A549 treated with AZD2906 at 1 μM for 4 hours (cell line): Measurements from ENCODE around the gene RDH5. TPM values are rescaled to one million over a fixed set of nuclear protein-coding genes. Genes with fewer than 3 reads are reported as not detected.

Experiments used
- total RNA-seq: library from RNA; stranded (reverse); fragments of 200-300 nt; extraction: Qiagen RNA extraction; gene quantifications from 5 replicates; pipeline ENCODE4 v1.2.3, GENCODE V29; 2022

Gene RDH5, protein sequence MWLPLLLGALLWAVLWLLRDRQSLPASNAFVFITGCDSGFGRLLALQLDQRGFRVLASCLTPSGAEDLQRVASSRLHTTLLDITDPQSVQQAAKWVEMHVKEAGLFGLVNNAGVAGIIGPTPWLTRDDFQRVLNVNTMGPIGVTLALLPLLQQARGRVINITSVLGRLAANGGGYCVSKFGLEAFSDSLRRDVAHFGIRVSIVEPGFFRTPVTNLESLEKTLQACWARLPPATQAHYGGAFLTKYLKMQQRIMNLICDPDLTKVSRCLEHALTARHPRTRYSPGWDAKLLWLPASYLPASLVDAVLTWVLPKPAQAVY
- 1.9 to 2.6 TPM (median 2.1 TPM) in 5 replicates for total RNA-seq

DNA sequence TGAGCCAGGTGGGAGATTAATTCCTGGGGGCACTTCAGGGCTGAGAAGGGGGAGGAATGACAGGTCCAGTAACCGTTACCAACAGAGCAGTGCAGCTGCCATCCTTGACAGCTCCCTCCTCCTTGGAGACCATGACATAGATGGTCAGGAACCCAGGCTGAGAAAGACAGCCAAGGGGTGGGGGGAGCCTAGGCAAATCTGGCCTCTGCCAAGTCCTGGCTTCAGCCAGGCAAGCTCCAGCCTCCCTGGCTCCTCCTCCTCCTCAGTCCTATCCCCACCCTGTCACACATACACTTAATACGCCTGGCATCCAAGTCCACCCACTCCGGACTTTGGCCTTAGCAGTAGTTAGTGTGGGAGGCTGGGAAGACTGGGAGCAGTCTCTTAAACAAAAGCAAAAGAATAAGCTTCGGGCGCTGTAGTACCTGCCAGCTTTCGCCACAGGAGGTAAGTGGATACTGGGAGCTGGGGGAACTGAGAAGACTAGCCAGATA lies at the start of gene RDH5:
TSS of gene RDH5 (plus strand) at position 323 of the 494 bp plus-strand sequence. CDS start 792 bp downstream, outside the sequence.

DNA sequence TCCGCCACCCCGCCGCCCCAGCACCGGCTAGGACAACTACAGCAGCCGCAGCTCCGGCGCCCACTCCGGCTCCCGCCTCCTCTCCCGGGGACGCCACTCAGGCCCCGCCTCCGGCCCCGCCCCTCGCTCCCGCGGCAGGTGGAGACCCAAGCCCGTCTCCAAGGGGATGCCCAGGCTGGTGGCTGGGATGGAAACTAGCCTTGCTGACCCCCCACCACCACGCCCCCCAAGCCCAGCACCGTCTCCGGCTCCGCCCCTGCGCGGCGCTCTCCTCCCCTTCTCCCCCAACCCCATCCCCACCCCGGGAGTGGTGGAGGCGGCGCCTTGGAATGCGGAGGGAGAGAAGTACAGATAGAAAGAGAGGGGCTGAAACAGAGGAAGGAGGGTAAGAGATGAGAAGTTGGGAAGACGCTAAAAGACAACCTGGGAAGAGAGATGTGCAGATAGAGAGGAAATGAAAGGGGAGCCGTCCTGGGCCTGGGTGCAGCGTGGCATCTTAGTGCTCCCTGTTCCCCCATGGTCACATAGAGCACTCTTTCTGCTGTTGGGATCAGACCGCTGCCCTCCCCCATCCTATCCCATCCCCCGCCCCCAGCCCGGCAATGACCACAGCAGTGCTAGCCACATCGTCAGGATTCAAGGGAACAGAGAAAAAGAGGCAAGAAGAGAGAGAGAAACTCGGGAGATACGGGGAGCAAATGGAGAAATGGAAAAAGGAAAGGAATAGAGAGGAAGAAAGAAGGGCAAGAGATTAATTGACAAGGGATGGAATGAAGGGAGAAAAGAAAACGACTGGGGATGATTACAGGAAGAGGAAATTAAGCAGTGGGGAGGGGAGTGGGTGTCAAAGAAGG lies 12.1 kb upstream of the RDH5 start, which contains the start of gene ITGA7:
TSS of gene ITGA7 (minus strand) at position 64 of the 854 bp plus-strand sequence. CDS start 222 bp downstream, outside the sequence.

DNA sequence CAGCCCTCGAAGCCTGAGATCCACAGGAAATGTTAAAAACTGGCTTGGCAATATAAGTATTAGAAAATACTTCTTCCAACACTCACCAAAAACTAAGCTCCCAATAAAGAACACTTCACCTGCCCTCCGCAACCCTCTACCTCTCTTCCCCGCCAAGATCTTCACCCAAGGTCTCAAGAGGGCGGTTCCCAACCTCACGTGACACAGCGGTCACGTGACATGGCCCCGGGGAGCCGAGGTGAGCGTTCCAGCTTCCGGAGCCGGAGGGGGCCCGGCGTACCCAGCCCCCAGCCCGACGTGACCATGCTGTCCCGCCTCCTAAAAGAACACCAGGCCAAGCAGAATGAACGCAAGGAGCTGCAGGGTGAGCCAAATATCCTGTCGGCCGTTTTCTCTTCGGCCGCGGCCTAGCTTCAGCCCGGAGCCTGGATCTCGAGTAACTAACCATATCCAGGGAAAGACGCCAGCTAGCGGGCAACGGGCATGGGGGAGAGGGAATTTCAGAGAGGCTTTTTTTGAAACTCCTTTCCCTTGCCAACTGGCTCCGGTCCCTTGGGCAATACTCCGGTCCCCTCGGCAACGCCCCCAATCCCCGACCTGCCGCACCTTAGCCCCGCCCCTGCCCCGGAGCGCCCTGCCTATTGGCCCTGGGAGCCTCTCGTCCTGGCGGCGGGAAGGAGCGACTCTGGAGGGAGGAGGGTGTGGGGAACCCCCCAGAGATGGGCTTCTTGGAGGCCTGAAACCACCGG lies 4.2 kb upstream of the RDH5 start, which contains the start of gene BLOC1S1:
TSS of gene BLOC1S1 (plus strand) at position 214 of the 749 bp plus-strand sequence. CDS start at position 220, 6 bp downstream.

DNA sequence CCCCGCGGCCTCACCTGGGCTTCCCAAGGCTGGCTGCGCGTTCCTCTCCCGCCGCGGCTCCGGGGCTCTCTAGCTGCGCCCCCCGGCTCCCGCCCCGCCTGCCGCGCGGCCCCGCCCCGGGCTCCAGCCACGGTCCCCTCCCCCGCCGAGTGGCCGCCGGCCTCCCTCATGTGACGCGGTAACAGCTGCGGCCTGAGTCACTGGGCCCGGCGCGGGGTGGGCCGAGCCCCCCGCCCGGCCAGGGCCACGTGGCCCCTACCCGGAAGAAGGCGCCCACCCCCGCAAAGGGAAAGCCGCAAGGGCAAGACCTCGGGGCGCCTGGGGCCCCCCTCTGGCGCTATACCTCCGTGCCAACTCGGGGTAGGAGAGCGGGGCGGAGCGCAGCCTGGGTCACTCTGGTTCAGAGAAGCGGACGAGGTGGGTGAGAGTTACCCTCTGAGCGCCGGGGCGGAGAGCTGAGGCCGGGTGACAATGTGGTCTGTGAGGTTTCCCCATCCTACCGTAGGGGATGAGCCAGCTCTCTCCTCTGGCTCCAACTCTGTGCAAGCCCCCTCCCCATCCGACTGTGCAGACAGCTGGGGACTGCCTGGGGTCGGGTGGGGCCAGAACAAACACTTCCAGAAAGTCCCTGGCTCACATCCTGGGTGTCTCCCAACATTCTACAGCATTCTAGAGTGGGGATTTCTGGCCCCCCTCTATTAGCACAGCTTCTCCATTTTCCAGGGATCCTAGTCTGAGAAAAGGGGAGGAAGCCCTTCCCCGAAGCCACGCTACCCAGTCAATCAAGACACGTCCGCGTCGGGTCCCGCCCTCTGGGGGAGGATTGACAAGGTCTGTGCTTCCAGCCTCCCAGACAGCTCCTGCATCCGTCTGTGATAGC lies 9.0 kb downstream of the RDH5 start, which contains the start of gene CD63:
TSS of gene CD63 (minus strand) at position 71 of the 880 bp plus-strand sequence. CDS start 668 bp downstream, outside the sequence.

DNA sequence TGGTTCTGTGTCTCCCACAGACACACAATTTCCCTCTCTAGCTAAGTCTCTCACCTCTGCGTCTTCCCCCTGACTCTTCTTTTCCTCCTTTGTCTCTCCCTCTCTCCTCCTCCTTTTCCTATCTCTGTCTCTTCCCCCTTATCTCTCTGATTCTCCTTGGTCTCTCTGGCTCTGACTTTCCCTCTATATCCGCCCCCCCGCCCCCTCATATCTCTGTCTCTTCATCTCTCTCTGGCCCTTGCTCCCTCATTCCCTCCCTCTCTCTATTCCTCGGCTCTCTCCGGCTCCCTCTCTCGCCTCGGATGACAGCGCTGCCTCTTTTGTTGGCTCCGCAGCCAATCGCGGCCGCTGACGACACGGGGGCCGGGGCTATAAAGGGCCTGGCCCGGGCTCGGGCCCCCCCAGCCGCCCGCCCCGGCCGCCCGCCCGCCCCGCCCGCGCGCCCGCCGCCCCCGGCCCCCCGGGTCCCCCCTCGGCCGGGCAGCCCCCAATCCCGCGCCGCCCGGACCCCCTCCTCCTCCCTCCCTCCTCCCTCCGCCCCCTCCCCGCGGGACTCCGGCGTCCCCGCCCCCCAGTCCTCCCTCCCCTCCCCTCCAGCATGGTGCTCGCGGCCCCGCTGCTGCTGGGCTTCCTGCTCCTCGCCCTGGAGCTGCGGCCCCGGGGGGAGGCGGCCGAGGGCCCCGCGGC lies 22.7 kb downstream of the RDH5 start, which contains the start of gene GDF11:
TSS of gene GDF11 (plus strand) at position 404 of the 687 bp plus-strand sequence. CDS start at position 599, 195 bp downstream.

Other genes starting within 250 kb of the RDH5 start
- gene OR6C68, start 228.0 kb upstream of the RDH5 start, total RNA-seq: not detected in 5 replicates
- gene OR6C4, start 170.8 kb upstream of the RDH5 start, total RNA-seq: not detected in 5 replicates
- not detected in 5 replicates for gene OR2AP1, start 147.9 kb upstream of the RDH5 start, total RNA-seq
- not detected in 5 replicates for gene OR10P1, start 83.5 kb upstream of the RDH5 start, total RNA-seq
- 1.3 to 1.5 TPM (median 1.3 TPM) in 5 replicates for gene ITGA7, start 12.5 kb upstream of the RDH5 start, total RNA-seq
- 117 to 155 TPM (median 149 TPM) in 5 replicates for gene BLOC1S1, start 4.3 kb upstream of the RDH5 start, total RNA-seq
- 655 to 710 TPM (median 681 TPM) in 5 replicates for gene CD63, start 8.6 kb downstream of the RDH5 start, total RNA-seq
- 2.9 to 4.9 TPM (median 3.9 TPM) in 5 replicates for gene GDF11, start 22.7 kb downstream of the RDH5 start, total RNA-seq
- 90.0 to 127 TPM (median 91.7 TPM) in 5 replicates for gene SARNP, start 97.3 kb downstream of the RDH5 start, total RNA-seq
- gene ORMDL2, start 97.6 kb downstream of the RDH5 start, total RNA-seq: 67.3 to 104 TPM (median 102 TPM) in 5 replicates
- 19.2 to 27.1 TPM (median 21.6 TPM) in 5 replicates for gene DNAJC14, start 109.2 kb downstream of the RDH5 start, total RNA-seq
- 0.35 to 0.85 TPM (median 0.39 TPM) in 5 replicates for gene MMP19, start 122.5 kb downstream of the RDH5 start, total RNA-seq
- 40.4 to 44.4 TPM (median 41.2 TPM) in 5 replicates for gene PYM1, start 207.5 kb downstream of the RDH5 start, total RNA-seq
- gene DGKA, start 210.8 kb downstream of the RDH5 start, total RNA-seq: 17.8 to 23.2 TPM (median 20.7 TPM) in 5 replicates
- gene PMEL, start 245.6 kb downstream of the RDH5 start, total RNA-seq: 0.70 to 1.5 TPM (median 1.1 TPM) in 5 replicates
- 46.6 to 56.3 TPM (median 54.0 TPM) in 5 replicates for gene CDK2, start 246.4 kb downstream of the RDH5 start, total RNA-seq